IMR-90 (cell line): Measurements from ENCODE around the gene EPB41L5.

Experiments
- MAFK ChIP-seq: IDR thresholded peaks from 2 replicates; pipeline ENCODE4 v1.6.1; 2012; ENCODE audit warnings: low read depth, low read length, improper control_type of control experiment
- POLR2A ChIP-seq: IDR thresholded peaks from 2 replicates; pipeline ENCODE4 v1.6.1; 2012; ENCODE audit warnings: mild to moderate bottlenecking, low read depth, low read length
- TF ChIP-seq, protein P1 (sequence below): conservative IDR thresholded peaks from 2 replicates; pipeline ENCODE4 v1.5.1; 2012; ENCODE audit warnings: mild to moderate bottlenecking, low read depth, low read length, improper control_type of control experiment

DNA sequence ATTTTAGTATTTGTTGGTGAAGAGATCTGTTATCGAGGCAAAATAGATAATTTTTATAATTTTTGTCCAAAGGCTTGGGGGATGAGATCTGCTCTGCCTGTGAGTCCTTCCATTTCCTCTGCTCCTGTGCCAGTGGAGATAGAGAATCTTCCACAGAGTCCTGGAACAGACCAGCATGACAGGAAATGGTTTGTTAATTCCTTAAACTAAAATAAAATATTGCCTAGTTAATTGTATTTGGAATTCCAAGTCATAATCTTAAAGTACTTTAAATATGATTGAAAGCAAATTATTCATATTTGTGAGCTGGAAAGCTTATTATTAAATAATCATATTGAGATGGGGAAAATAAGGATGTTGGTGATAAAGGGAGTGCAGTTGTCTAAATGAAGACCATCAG is 87.8 kb downstream of the EPB41L5 start:
- TF ChIP-seq POLR2A: no peak
- TF ChIP-seq MAFK: no peak
- TF ChIP-seq, protein P1, sequence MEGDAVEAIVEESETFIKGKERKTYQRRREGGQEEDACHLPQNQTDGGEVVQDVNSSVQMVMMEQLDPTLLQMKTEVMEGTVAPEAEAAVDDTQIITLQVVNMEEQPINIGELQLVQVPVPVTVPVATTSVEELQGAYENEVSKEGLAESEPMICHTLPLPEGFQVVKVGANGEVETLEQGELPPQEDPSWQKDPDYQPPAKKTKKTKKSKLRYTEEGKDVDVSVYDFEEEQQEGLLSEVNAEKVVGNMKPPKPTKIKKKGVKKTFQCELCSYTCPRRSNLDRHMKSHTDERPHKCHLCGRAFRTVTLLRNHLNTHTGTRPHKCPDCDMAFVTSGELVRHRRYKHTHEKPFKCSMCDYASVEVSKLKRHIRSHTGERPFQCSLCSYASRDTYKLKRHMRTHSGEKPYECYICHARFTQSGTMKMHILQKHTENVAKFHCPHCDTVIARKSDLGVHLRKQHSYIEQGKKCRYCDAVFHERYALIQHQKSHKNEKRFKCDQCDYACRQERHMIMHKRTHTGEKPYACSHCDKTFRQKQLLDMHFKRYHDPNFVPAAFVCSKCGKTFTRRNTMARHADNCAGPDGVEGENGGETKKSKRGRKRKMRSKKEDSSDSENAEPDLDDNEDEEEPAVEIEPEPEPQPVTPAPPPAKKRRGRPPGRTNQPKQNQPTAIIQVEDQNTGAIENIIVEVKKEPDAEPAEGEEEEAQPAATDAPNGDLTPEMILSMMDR: no peak
